Heart left ventricle (tissue), 16 donors: Measurements from ENCODE around the gene ZNF35. TPM values are rescaled to one million over a fixed set of nuclear protein-coding genes. Genes with fewer than 3 reads are reported as not detected.
"Not testable (repeated sequence)": the region's sequence is repeated elsewhere in the genome, so short reads cannot be mapped to it uniquely, and the experiment has no call there.

ENCODE experiments used
- ATAC-seq, 4 donors: fragments of 200-7000 bp; cut with Tn5 transposase; one replicate each; pipeline ENCODE4 v1.9.1; 2020 to 2022; ENCODE audit warnings: moderate library complexity in 4 of 4, mild to moderate bottlenecking in 3 of 4, moderate number of reproducible peaks in 1 of 4
- DNase-seq, 5 donors: peaks; one replicate each; pipeline ENCODE4 v3.0.0-alpha.2; 2020
- H3K27ac ChIP-seq, 12 donors: fragments of 200-600 bp; sonication (generic) in 4 of 12; one replicate each; pipeline versions ENCODE4 v1.5.0 to v1.8.0; 2016 to 2022; ENCODE audit warnings: mild to moderate bottlenecking in 2 of 12
- H3K27me3 ChIP-seq, 9 donors: fragments of 200-600 bp; sonication (generic) in 2 of 9; one replicate each; pipeline versions ENCODE4 v1.5.1 to v1.8.0; 2016 to 2022; ENCODE audit warnings: mild to moderate bottlenecking in 3 of 9
- H3K36me3 ChIP-seq, 9 donors: fragments of 200-600 bp; sonication (generic) in 2 of 9; one replicate each; pipeline versions ENCODE4 v1.5.0 to v1.8.0; 2018 to 2022; ENCODE audit warnings: mild to moderate bottlenecking in 2 of 9
- H3K4me1 ChIP-seq, 12 donors: fragments of 200-600 bp; sonication (generic) in 4 of 12; one replicate each; pipeline versions ENCODE4 v1.5.0 to v1.8.0; 2016 to 2022; ENCODE audit warnings: mild to moderate bottlenecking in 3 of 12
- H3K4me3 ChIP-seq, 12 donors: fragments of 200-600 bp; sonication (generic) in 4 of 12; one replicate each; pipeline versions ENCODE4 v1.5.0 to v1.8.0; 2017 to 2022; ENCODE audit warnings: mild to moderate bottlenecking in 9 of 12, moderate library complexity in 4 of 12
- H3K9me3 ChIP-seq, 12 donors: fragments of 200-600 bp; sonication (generic) in 4 of 12; one replicate each; pipeline versions ENCODE4 v1.5.0 to v1.8.0; 2016 to 2022; ENCODE audit warnings: mild to moderate bottlenecking in 1 of 12
- POLR2A ChIP-seq, 2 donors: fragments of 450-650 bp; IDR thresholded peaks; one replicate each; pipeline ENCODE4 v1.6.1; 2017; ENCODE audit warnings: antibody characterized with exemption in 2 of 2, mild to moderate bottlenecking in 2 of 2, moderate library complexity in 2 of 2
- WGBS, 4 donors: extraction: QIAGEN DNeasy Blood & Tissue Kit in 2 of 4; methylation state at CpG; one replicate each; pipeline versions ENCODE4 v1.1.5 to v1.1.7; 2013 to 2018; 5-methylcytosine and 5-hydroxymethylcytosine counted together
- intact Hi-C, 10 donors: fragments of 100-400 bp; cut with DNase I; formaldehyde crosslinking; loops; one replicate each; pipeline versions ENCODE4 v1.11.1 to v1.14.2; 2022
- polyA plus RNA-seq, 2 donors: library from polyadenylated mRNA; stranded (reverse); fragments of 200-250 nt; gene quantifications; one replicate each; pipeline ENCODE4 v1.2.3, GENCODE V29; 2013
- total RNA-seq, 9 donors: library from RNA; depleted of rRNA in 2 of 9; stranded (reverse); fragments of >200 nt in 2 of 9; fragmentation: NEBNext Ultra II Directional in 3 of 9; extraction: Animal tissue kit (Norgen Biotek cat#: 25700) in 3 of 9; gene quantifications; one replicate each; pipeline versions ENCODE4 v1.1.0 to v1.2.4, GENCODE V29; 2016 to 2023
- TF ChIP-seq, protein P1 (sequence below), 12 donors: fragments of 200-600 bp; sonication (generic) in 4 of 12; IDR thresholded peaks; one replicate each; pipeline versions ENCODE4 v1.5.0 to v1.8.0; 2018 to 2022; ENCODE audit warnings: antibody characterized with exemption in 12 of 12, mild to moderate bottlenecking in 5 of 12
- donor health status: ischemic (EF 13 %, LVEDD 7.1; RV severe dilation, severe dysfunction).
- donor health status: healthy with polysubstance abuse.
- donor health status: DM: no; HTN: yes; CAD: no.
- donor health status: DM: no; HTN: no; CAD: no.
- donor health status: ischemic (EF 25% LVEDD 6.9; RV normal size, moderate dysfunction).
- donor health status: ischemic (EF 25% LVEDD 5.7; RV mildly dilated, moderate dysfunction).
- donor health status: healthy.
- donor health status: DM: yes; HTN: yes; CAD: no.
- donor health status: ischemic (EF 35%, LVEDD 5.7; RV mildly dilated, moderate dysfunction).
- donor health status: nonischemic (EF 11% LVEDD 7.7; RV severe dilation, severe dysfunction).
- donor health status: DM: yes; HTN: yes; CAD: no.
- donor health status: PGD.
- donor health status: ischemic (EF 29% LVEDD 5.4; RV normal size, mild dysfunction).
- donor health status: nonischemic (EF 23%, LVEDD 6.1; RV moderate dilation, normal function).

The ZNF35 gene
- total and polyA plus RNA-seq, 11 donors, result 3.6 to 14.6 (median 6.5) TPM

DNA sequence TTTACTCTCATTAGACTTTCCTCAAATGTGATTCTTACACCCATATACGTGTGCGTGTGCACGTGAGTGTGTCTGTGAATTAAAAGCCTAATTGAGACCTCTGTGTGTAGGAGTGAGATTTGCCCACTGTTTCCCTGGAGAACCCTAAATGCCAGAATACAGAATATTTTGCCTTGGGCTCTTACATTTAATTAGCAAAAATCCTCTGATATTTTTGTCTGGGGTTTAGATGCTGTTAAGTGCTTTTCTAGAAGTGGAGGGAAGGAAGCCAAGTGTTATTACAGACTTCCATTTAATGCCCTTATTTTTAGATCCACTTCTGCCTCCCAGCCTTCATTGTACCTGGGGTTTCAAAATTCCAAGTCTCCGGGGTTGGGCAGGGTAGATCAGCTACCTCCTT, 17.8 kb downstream of the ZNF35 start:
- DNase-seq (no peak), ATAC-seq (no peak)
- intact Hi-C loops, result no loop called here
- H3K27me3 ChIP-seq, result no peaks in the 10 kb centered on the region
- peaks cover 0 to 6% (median 0%) of the 10 kb centered on the region in 12 donors for H3K9me3 ChIP-seq
- 86 to 93% (median 90%) methylated on average over 4 of the region's 4 CpGs for WGBS, 4 donors
- H3K4me1 ChIP-seq, result peaks cover 0 to 6% (median 0%) of the 10 kb centered on the region in 12 donors
- peaks cover 0 to 3% (median under 1%) of the 10 kb centered on the region in 9 donors for H3K36me3 ChIP-seq
- no peak overlapping the region for H3K4me3 ChIP-seq
- TF ChIP-seq POLR2A (IDR thresholded peaks at IDR 0.05), result no peak
- no peak overlapping the region for H3K27ac ChIP-seq

DNA sequence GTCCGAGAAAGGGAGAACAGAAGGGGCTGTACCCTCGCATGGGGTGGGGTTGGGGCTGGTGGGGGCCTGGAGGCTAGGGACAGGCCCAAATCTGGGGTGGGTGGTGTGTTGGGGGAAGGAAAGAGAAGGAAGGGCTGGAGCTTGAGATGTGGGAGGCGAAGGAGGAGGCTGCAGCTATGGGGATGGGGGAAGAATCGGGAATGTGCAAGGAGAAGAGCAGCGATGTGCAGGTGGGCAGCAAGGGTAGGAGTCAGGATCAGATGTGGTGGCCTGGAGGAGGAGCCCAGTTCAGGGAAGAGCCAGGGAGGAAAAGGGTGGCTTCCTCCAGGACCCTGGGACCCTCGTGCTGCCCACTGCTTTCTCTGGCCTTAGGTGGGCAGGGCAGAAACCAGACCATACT, 21.2 kb downstream of the ZNF35 start:
- no peak overlapping the region for H3K4me3 ChIP-seq
- H3K27me3 ChIP-seq, result no peaks in the 10 kb centered on the region
- no peaks in the 10 kb centered on the region for H3K4me1 ChIP-seq
- 82 to 91% (median 86%) methylated on average over 6 of the region's 6 CpGs for WGBS, 4 donors
- ATAC-seq, result no peak
- no peak for TF ChIP-seq POLR2A (IDR thresholded peaks at IDR 0.05)
- TF ChIP-seq, protein P1, sequence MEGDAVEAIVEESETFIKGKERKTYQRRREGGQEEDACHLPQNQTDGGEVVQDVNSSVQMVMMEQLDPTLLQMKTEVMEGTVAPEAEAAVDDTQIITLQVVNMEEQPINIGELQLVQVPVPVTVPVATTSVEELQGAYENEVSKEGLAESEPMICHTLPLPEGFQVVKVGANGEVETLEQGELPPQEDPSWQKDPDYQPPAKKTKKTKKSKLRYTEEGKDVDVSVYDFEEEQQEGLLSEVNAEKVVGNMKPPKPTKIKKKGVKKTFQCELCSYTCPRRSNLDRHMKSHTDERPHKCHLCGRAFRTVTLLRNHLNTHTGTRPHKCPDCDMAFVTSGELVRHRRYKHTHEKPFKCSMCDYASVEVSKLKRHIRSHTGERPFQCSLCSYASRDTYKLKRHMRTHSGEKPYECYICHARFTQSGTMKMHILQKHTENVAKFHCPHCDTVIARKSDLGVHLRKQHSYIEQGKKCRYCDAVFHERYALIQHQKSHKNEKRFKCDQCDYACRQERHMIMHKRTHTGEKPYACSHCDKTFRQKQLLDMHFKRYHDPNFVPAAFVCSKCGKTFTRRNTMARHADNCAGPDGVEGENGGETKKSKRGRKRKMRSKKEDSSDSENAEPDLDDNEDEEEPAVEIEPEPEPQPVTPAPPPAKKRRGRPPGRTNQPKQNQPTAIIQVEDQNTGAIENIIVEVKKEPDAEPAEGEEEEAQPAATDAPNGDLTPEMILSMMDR (IDR thresholded peaks at IDR 0.05), result no peak
- H3K9me3 ChIP-seq, result peaks cover 0 to 12% (median 0%) of the 10 kb centered on the region in 12 donors
- DNase-seq, result no peak
- no peak overlapping the region for H3K27ac ChIP-seq
- intact Hi-C loops, result no loop called here
- H3K36me3 ChIP-seq, result no peaks in the 10 kb centered on the region

DNA sequence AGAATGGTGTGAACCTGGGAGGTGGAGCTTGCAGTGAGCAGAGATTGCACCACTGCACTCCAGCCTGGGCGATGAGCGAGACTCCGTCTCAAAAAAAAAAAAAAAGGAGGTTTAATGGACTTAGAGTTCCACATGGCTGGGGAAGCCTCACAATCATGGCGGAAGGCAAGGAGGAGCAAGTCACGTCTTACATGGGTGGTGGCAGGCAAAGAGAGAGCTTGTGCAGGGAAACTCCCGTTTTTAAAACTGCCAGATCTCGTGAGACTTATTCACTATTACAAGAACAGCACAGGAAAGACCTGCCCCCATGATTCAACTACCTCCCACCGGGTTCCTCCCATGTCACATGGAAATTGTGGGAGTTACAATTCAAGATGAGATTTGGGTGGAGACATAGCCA, 24.9 kb downstream of the ZNF35 start:
- H3K9me3 ChIP-seq, intact Hi-C loops, DNase-seq, H3K4me3 ChIP-seq, H3K36me3 ChIP-seq, ATAC-seq, H3K4me1 ChIP-seq, H3K27ac ChIP-seq, H3K27me3 ChIP-seq: not testable (repeated sequence)
- 87 to 93% (median 92%) methylated on average over 8 of the region's 8 CpGs for WGBS, 4 donors

DNA sequence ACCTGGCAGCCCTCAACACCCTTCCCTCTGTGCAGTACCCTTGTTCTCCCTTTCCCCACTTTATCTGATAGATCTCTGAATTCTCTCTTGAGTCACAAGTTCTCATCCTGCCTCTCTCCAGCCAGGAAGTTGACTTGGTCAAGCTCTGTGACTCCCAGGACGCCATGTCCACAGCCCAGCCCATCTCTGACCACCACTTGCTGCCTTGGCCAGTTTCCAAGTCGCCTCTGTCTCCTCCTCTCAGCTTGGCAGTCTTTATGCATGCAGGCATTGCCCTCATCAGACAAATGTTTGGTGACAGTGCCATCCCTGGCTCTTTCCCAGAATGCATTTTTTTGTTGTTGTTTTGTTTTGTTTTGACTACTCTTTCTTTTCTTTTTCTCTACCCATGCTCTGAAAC, 25.7 kb downstream of the ZNF35 start:
- Histone ChIP-seq H3K36me3 (no peaks in the 10 kb centered on the region), H3K27me3 (no peaks in the 10 kb centered on the region), H3K27ac (no peak overlapping the region), H3K9me3 (peaks cover 0 to 7% (median 0%) of the 10 kb centered on the region in 12 donors), H3K4me3 (no peak overlapping the region), H3K4me1 (no peaks in the 10 kb centered on the region)
- no peak for TF ChIP-seq POLR2A (IDR thresholded peaks at IDR 0.05)
- intact Hi-C loops, result no loop called here
- ATAC-seq, result no peak
- WGBS, 4 donors, result 53 to 70% (median 60%) methylated on average over 2 of the region's 2 CpGs
- DNase-seq, result no peak

DNA sequence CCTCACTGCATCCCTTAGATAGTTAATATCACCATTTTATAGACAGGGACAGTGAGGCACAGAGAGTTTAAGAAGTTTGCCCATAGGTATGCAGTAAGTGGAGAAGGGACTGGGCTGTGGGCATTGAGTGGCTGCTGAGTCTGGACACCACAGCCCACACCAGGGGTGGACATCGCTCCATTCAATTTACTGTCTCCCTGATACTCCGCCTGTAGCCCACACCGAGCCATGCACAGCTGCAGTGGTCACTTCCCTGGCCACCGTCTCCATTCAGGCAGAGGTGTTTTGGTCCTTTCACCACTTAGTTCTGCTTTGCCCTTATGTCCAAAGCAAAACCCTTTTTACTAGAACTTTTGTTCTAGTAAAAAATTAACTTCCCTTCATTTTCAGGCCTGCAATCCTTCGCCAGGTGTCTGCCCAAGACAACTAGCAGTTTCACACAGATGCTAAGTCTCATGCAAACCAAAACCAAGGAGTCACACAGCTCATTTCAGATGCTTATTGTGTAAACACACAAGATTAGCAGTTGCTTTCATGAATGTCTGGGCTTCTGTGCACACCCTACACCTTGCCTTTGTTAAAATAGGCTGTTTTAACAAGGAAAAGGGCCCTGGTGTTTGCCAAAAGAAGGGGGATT, 30.1 kb downstream of the ZNF35 start:
- intact Hi-C loops, result no loop called here
- Histone ChIP-seq H3K27ac (no peak overlapping the region), H3K36me3 (no peaks in the 10 kb centered on the region), H3K4me1 (no peaks in the 10 kb centered on the region), H3K4me3 (no peak overlapping the region), H3K27me3 (no peaks in the 10 kb centered on the region), H3K9me3 (peaks cover 0 to 33% (median 1%) of the 10 kb centered on the region in 12 donors)
- ATAC-seq (no peak), DNase-seq (no peak)
- 95 to 96% (median 96%) methylated on average over 5 of the region's 5 CpGs for WGBS, 4 donors
- TF ChIP-seq, protein P1 (IDR thresholded peaks at IDR 0.05), result no peak
- TF ChIP-seq POLR2A (IDR thresholded peaks at IDR 0.05), result no peak
